Cardiac muscle cell (in vitro differentiated cells and primary cell): Measurements from ENCODE around the gene ADGRL3. TPM values are rescaled to one million over a fixed set of nuclear protein-coding genes. Genes with fewer than 3 reads are reported as not detected.

Experiments
- DNase-seq, 2 donors: peaks; one replicate each; pipeline versions ENCODE4 v3.0.0 to v3.0.0-alpha.2; 2010 to 2017; ENCODE audit warnings: low read depth in 1 of 2, low spot score in 1 of 2
- H3K27ac ChIP-seq: fragments of 200-600 bp; sonication (generic); 2 replicates; pipeline ENCODE4 v1.5.1; 2016
- H3K27me3 ChIP-seq: fragments of 200-600 bp; sonication (generic); 2 replicates; pipeline ENCODE4 v1.6.0; 2016; ENCODE audit warnings: control low read depth
- H3K36me3 ChIP-seq: fragments of 200-600 bp; sonication (generic); 2 replicates; pipeline ENCODE4 v1.5.1; 2016; ENCODE audit warnings: control low read depth
- H3K4me1 ChIP-seq: fragments of 200-600 bp; sonication (generic); 2 replicates; pipeline ENCODE4 v1.8.1; 2017; ENCODE audit warnings: low read depth, mild to moderate bottlenecking, mixed run types
- H3K4me3 ChIP-seq: fragments of 200-600 bp; sonication (generic); 2 replicates; pipeline ENCODE4 v1.5.1; 2016; ENCODE audit warnings: mild to moderate bottlenecking
- H3K9me3 ChIP-seq: fragments of 200-600 bp; sonication (generic); 2 replicates; pipeline ENCODE4 v1.5.1; 2017; ENCODE audit warnings: low read depth, mild to moderate bottlenecking, control low read depth
- polyA plus RNA-seq: library from polyadenylated mRNA; unstranded; fragments of >200 nt; fragmentation: Nextera tagmentation; extraction: Ambion mirVana; gene quantifications from 2 replicates; pipeline ENCODE4 v1.2.1, GENCODE V29; 2016
- total RNA-seq: library from RNA; depleted of rRNA; stranded (reverse); fragments of >200 nt; gene quantifications from 2 replicates; pipeline ENCODE4 v1.2.3, GENCODE V29; 2016
- TF ChIP-seq, protein P1 (sequence below): IDR thresholded peaks from 2 replicates; pipeline ENCODE4 v1.5.1; 2012; ENCODE audit warnings: low read depth, mild to moderate bottlenecking, low read length

The ADGRL3 gene
- total and polyA plus RNA-seq, 2 experiments from 2014 or later, result 2.4 to 4.8 TPM

DNA sequence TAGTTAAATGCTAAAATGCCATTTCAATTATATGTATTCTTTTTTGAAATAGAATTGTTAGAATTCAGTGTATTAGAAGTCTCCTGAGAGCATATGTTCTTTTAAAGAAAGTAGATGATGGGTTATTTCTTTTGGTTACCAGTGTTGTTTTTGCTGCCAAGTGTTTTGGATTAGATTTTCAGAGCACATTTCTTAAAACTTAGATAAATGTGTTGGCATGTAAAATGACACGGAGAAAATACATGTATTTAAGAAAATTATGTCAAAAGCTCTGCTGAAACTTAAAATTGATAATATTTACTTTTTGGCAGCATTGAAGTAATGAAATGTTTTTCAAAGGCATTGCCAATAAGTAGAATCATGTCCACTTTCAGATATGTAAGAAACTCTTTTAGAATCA, 379.7 kb downstream of the ADGRL3 start:
- Histone ChIP-seq H3K36me3 (no peaks in the 10 kb centered on the region), H3K27me3 (no peaks in the 10 kb centered on the region), H3K27ac (no peak overlapping the region), H3K9me3 (no peaks in the 10 kb centered on the region), H3K4me3 (no peak overlapping the region), H3K4me1 (no peaks in the 10 kb centered on the region)
- no peak for DNase-seq
- TF ChIP-seq, protein P1, sequence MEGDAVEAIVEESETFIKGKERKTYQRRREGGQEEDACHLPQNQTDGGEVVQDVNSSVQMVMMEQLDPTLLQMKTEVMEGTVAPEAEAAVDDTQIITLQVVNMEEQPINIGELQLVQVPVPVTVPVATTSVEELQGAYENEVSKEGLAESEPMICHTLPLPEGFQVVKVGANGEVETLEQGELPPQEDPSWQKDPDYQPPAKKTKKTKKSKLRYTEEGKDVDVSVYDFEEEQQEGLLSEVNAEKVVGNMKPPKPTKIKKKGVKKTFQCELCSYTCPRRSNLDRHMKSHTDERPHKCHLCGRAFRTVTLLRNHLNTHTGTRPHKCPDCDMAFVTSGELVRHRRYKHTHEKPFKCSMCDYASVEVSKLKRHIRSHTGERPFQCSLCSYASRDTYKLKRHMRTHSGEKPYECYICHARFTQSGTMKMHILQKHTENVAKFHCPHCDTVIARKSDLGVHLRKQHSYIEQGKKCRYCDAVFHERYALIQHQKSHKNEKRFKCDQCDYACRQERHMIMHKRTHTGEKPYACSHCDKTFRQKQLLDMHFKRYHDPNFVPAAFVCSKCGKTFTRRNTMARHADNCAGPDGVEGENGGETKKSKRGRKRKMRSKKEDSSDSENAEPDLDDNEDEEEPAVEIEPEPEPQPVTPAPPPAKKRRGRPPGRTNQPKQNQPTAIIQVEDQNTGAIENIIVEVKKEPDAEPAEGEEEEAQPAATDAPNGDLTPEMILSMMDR, result no peak

DNA sequence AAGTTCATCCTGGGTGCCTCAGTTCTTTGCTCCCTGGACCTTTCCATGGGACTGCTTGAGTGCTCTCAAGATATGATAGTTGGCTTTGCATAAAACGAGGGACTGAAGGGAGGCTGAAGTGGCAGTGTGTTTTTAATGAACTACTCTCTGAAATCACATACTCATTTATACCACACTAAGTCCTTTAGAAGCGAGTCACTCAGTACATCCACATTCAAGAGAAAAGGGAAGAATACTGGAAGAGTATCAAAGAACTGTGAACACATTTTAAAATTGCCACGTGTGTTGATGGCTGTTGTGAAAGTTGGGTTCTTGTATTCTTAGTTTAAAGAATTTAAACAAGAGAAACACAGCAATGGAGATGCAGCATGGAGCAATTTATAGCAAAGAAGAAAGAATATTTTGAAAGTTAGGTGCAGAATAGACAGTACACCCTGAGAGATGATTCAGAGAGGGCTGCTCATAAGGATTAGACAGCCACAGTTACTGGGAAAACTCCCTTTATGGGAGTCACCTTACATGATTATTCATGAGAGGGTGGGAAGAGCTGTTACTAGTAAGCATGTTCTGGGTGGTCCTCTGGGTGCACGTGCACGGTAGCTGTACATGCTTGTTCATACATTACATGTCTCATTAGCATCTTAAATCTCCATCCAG, 380.7 kb downstream of the ADGRL3 start:
- H3K4me3 ChIP-seq, result no peak overlapping the region
- H3K36me3 ChIP-seq, result no peaks in the 10 kb centered on the region
- TF ChIP-seq, protein P1, result no peak
- no peaks in the 10 kb centered on the region for H3K9me3 ChIP-seq
- no peak for DNase-seq
- no peak overlapping the region for H3K27ac ChIP-seq
- H3K27me3 ChIP-seq, result no peaks in the 10 kb centered on the region
- H3K4me1 ChIP-seq, result no peaks in the 10 kb centered on the region

GRCh38 chr4:61583696-61584095, 383.6 kb downstream of the ADGRL3 start:
- DNase-seq, result peak in 1 of 2 donors; percentile 33
- TF ChIP-seq, protein P1, result no peak
- no peaks in the 10 kb centered on the region for H3K4me1 ChIP-seq
- H3K27me3 ChIP-seq, result no peaks in the 10 kb centered on the region
- H3K9me3 ChIP-seq, result no peaks in the 10 kb centered on the region
- H3K36me3 ChIP-seq, result no peaks in the 10 kb centered on the region
- no peak overlapping the region for H3K27ac ChIP-seq
- no peak overlapping the region for H3K4me3 ChIP-seq

GRCh38 chr4:61588621-61589402, 388.7 kb downstream of the ADGRL3 start:
- TF ChIP-seq, protein P1, result no peak
- H3K4me1 ChIP-seq, result no peaks in the 10 kb centered on the region
- H3K9me3 ChIP-seq, result no peaks in the 10 kb centered on the region
- H3K27me3 ChIP-seq, result no peaks in the 10 kb centered on the region
- H3K36me3 ChIP-seq, result no peaks in the 10 kb centered on the region
- no peak for DNase-seq
- H3K4me3 ChIP-seq, result no peak overlapping the region
- H3K27ac ChIP-seq, result no peak overlapping the region

DNA sequence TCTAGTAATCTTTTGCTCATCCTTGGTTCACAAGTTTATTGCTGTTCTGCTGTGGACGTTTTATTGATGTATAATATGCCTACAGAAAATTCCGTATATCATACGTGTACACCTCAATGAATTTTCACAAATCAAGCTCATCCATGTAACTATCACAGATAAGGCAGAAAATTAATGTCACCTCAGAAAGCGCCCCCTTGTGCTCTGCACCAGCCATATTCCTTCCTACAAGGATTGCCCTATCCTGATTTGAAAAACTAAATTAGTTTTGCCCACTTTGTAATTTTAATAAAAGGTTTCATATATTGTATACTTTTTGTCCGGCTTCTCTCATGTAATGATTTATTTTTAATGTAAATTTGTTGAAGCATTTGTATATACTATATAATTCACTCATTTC, 390.8 kb downstream of the ADGRL3 start:
- TF ChIP-seq, protein P1, result peak; percentile 24
- H3K27ac ChIP-seq, result no peak overlapping the region
- no peak for DNase-seq
- no peaks in the 10 kb centered on the region for H3K4me1 ChIP-seq
- no peaks in the 10 kb centered on the region for H3K36me3 ChIP-seq
- no peaks in the 10 kb centered on the region for H3K27me3 ChIP-seq
- no peaks in the 10 kb centered on the region for H3K9me3 ChIP-seq
- no peak overlapping the region for H3K4me3 ChIP-seq
